NT2/D1 (cell line): ENCODE data around the gene IL21R.

ENCODE experiments used
- SUZ12 ChIP-seq: IDR thresholded peaks from 2 replicates; pipeline ENCODE4 v1.6.1; 2011; ENCODE audit not compliant: insufficient read length, insufficient read depth; ENCODE audit errors: extremely low read depth
- YY1 ChIP-seq: IDR thresholded peaks from 2 replicates; pipeline ENCODE4 v1.6.1; 2011; ENCODE audit not compliant: insufficient read length, insufficient read depth
- ZNF274 ChIP-seq: IDR thresholded peaks from 2 replicates; pipeline ENCODE4 v1.6.1; 2011; ENCODE audit warnings: mild to moderate bottlenecking, low read depth, low read length

DNA sequence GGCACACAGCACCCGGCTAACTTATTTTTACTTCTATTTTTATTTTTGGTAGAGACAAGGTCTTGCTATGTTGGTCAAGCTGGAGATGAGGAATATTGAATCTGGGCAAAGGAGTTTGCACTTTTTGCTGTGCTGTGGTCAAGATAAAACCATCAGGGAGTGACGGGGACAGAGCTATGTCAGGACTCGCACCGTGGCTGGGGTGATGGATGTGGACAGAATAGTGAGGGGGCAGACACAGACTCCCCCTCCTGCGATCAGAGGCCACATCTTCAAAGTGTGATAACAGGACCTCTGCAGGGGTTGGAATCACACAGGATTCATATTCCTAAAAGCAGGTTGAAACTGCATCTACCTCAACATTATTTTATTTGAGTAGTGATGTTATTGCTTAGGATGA, 25.6 kb downstream of the IL21R start:
- TF ChIP-seq YY1: no peak
- TF ChIP-seq SUZ12: no peak
- TF ChIP-seq ZNF274: no peak
